Mucosa of descending colon (tissue), 3 donors: ENCODE data around the gene MICA. TPM values are rescaled to one million over a fixed set of nuclear protein-coding genes. Genes with fewer than 3 reads are reported as not detected.
A peak's percentile ranks its signal among the peaks of the same experiment; 100 is the strongest.
"Not testable (repeated sequence)": the region's sequence is repeated elsewhere in the genome, so short reads cannot be mapped to it uniquely, and the experiment has no call there.

Source experiments
- ATAC-seq: fragments of 200-7000 bp; cut with Tn5 transposase; one replicate; pipeline ENCODE4 v1.9.1; 2020; ENCODE audit warnings: mild to moderate bottlenecking, moderate library complexity
- DNase-seq, 3 donors: peaks; one replicate each; pipeline ENCODE4 v3.0.0-alpha.2; 2020
- H3K36me3 ChIP-seq: fragments of 200-600 bp; one replicate; pipeline ENCODE4 v1.8.0; 2021; ENCODE audit warnings: low read depth, mild to moderate bottlenecking
- H3K4me1 ChIP-seq: fragments of 200-600 bp; one replicate; pipeline ENCODE4 v1.8.0; 2021; ENCODE audit warnings: low read depth, mild to moderate bottlenecking
- H3K4me3 ChIP-seq: fragments of 200-600 bp; one replicate; pipeline ENCODE4 v1.8.0; 2021; ENCODE audit warnings: mild to moderate bottlenecking
- H3K9me3 ChIP-seq: fragments of 200-600 bp; one replicate; pipeline ENCODE4 v1.8.0; 2021; ENCODE audit warnings: mild to moderate bottlenecking
- intact Hi-C, 2 donors: fragments of 100-400 bp; cut with DNase I in 1 of 2; cut with micrococcal nuclease in 1 of 2; formaldehyde crosslinking; loops; one replicate each; pipeline versions ENCODE4 v1.11.0 to v1.11.1; 2022; cut with DNase I, micrococcal nuclease
- total RNA-seq, 3 donors: library from RNA; stranded (reverse); fragmentation: NEBNext Ultra II Directional in 2 of 3; extraction: Animal tissue kit (Norgen Biotek cat#: 25700) in 2 of 3; gene quantifications; one replicate each; pipeline versions ENCODE4 v1.2.1 to v1.2.4, GENCODE V29; 2021 to 2023
- TF ChIP-seq, protein P1 (sequence below): fragments of 200-600 bp; IDR thresholded peaks from one replicate; pipeline ENCODE4 v1.8.0; 2022; ENCODE audit warnings: antibody characterized with exemption, mild to moderate bottlenecking
- donor health status: DM: no; HTN: no; CAD: no; lungs with moderate emphysema.
- donor health status: DM: no; HTN: no; CAD: no.
- donor health status: DM: no; HTN: yes; CAD: no.

MICA gene
- total RNA-seq, 3 donors from 2014 or later: 18.1 to 24.2 (median 20.7) TPM

DNA sequence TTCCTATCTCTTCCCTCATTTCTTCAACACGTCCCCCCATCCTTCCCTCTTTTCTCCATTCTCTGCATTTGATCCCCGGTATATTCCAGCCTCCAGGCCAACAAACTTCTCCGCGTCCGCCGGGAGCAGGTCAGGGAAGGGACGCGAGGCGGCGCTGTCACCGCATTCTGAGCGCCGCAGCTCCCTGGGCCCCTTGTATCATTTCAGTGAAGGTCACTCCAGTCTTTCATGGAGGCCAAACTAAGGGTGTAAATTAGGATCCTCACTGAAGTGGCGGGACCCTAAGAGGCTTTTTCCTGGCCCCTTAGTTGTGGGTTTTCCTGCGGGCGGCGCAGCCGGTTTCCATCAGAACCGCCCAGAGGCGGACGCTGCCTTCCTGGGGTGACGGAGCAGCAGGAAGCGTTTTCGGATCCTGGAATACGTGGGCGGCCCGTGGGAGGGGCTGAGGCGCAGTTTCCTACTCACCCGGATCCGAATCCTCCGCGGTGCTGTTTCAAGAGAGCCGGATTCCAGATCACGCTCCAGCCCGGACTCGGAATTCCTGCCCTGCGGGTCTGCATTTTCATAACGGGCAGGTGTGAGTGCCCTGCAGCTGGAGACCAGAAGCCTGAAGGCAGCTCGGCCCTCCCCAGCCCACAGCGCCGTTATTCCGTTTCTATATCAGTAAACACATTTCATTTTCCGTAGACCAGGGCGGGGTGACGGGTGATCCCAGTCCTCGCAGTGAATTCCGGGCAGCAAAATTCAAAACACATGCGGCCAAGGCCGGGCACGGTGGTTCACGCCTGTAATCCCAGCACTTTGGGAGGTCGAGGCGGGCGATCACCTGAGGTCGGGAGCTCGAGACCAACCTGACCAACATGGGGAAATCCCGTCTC, 3.6 kb upstream of the MICA start:
- DNase-seq (peak; percentile 93 to 94 (median 94)), ATAC-seq (peak; percentile 76)
- Histone ChIP-seq H3K36me3 (no peaks in the 10 kb centered on the region), H3K4me1 (peaks cover 41% of the 10 kb centered on the region), H3K9me3 (no peaks in the 10 kb centered on the region), H3K4me3 (peak overlapping the region; percentile 63)
- intact Hi-C loops: loop anchor here (5.0 kb wide), 1 partner anchor 42 kb away; no protein-coding TSS in a partner anchor
- TF ChIP-seq, protein P1, sequence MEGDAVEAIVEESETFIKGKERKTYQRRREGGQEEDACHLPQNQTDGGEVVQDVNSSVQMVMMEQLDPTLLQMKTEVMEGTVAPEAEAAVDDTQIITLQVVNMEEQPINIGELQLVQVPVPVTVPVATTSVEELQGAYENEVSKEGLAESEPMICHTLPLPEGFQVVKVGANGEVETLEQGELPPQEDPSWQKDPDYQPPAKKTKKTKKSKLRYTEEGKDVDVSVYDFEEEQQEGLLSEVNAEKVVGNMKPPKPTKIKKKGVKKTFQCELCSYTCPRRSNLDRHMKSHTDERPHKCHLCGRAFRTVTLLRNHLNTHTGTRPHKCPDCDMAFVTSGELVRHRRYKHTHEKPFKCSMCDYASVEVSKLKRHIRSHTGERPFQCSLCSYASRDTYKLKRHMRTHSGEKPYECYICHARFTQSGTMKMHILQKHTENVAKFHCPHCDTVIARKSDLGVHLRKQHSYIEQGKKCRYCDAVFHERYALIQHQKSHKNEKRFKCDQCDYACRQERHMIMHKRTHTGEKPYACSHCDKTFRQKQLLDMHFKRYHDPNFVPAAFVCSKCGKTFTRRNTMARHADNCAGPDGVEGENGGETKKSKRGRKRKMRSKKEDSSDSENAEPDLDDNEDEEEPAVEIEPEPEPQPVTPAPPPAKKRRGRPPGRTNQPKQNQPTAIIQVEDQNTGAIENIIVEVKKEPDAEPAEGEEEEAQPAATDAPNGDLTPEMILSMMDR: peak; percentile 86

DNA sequence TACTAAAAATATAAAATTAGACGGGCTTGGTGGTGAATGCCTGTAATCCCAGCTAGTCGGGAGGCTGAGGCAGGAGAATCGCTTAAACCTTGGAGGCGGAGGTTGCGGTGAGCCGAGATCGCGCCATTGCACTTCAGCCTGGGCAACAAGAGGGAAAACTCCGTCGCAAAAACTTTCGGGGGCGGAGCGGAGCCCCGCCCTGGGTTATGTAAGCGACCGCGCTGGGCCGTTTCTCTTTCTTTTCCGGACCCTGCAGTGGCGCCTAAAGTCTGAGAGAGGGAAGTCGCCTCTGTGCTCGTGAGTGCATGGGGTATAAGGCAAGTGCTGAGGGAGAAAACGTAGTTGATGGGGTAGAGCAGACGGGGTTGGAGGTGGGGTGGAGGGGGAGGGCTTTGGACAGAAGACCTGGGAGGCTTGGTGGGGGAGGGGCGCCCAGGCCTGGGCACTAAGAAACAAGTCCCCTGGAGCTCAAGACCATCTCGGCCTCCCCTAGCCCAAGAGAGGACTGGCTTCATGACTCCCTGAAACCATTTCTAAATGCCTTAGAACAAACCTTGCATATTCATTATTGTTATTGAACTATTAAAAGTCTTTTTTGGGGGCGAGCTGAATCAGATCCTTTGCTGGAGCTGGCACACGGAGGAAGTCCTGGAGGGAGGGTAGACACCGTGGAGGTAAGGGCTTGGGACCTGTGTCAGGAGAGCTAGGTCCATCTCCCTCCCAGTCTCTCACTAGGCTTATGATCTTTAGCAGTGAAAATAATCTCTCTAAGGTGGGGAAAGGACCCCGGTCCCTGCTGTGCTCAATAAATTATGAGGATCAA, 2.7 kb upstream of the MICA start:
- TF ChIP-seq, protein P1: no peak
- H3K4me1 ChIP-seq: peaks cover 41% of the 10 kb centered on the region

DNA sequence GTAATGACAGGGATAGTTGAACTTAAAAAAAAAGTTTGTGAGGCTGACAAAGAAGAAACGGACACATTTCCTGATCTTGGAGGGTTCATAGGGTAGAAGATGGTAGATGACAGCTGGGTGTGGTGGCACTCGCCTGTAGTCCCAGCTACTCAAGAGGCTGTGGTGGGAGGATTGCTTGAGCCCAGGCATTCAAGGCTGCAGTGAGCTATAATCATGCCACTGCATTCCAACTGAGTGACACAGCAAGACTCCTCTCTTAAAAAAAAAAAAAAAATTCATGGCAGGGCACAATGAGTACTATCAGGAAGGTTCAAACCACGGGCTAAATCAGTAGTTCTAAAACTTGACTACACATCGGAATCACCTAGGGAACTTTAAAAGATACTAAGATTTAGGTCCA, 2.0 kb upstream of the MICA start:
- Histone ChIP-seq H3K9me3 (no peaks in the 10 kb centered on the region), H3K4me3 (no peak overlapping the region), H3K4me1 (peaks cover 41% of the 10 kb centered on the region), H3K36me3 (no peaks in the 10 kb centered on the region)
- peak in 1 of 3 donors; percentile 44 for DNase-seq
- TF ChIP-seq, protein P1: no peak
- intact Hi-C loops: no loop called here
- peak; percentile 19 for ATAC-seq

More for the DNA sequence above, 2.7 kb upstream of the MICA start:
- DNase-seq (peak; percentile 91), ATAC-seq (peak; percentile 68)
- Histone ChIP-seq H3K9me3 (no peaks in the 10 kb centered on the region), H3K36me3 (no peaks in the 10 kb centered on the region), H3K4me3 (peak overlapping the region; percentile 63)
- intact Hi-C loops: no loop called here

DNA sequence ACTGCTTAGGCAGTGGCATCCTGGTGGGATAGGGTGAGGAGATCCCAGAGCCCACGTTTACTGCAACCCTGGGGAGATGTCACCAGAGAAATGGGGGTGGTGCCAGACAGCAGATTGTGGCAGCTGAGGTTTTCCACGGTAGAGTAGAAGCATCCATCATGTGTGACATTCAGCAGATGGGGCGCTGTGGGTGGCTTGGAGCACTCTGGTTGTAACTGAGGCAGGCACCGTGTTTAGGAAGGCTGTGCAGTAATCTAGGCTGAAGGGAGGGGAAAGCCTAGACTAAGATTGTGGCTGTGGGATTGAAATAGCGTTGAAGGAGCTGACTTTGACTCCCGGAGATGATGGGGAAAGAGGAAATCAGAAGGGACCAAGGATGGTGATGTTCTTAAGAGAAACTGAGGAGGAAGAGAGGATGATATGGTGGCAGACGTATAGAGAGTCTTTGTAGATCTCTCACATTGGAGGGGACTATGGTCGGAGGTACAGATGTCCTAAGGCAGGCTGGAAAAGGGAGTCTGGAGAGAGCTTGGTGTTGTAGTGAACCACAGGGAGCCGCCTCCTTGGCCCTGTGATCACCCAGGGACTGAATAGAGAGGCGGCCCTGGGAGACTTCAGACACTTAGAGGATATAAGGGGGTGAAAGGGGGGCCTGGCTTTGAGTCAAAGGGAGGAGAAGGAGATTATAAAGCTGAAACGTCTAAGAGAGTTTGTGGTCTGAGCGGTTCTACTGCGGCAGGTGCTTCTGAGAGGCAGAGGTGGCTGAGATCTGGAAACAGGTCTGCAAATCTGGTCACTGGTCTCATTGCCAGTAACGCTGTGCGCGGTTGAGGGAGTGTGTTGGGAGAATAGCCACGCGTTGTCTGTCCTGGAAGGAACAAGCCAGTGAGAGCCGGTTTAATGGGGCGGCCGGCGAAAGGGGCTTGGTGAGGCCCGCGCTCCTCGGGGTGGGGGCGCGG, 792 bp upstream of the MICA start:
- peak in 2 of 3 donors; percentile 41 to 46 for DNase-seq
- peak overlapping the region; percentile 20 for H3K4me3 ChIP-seq
- intact Hi-C loops: no loop called here
- peak; percentile 6 for ATAC-seq
- TF ChIP-seq, protein P1: no peak
- no peaks in the 10 kb centered on the region for H3K36me3 ChIP-seq
- peaks cover 33% of the 10 kb centered on the region for H3K4me1 ChIP-seq
- H3K9me3 ChIP-seq: no peaks in the 10 kb centered on the region

DNA sequence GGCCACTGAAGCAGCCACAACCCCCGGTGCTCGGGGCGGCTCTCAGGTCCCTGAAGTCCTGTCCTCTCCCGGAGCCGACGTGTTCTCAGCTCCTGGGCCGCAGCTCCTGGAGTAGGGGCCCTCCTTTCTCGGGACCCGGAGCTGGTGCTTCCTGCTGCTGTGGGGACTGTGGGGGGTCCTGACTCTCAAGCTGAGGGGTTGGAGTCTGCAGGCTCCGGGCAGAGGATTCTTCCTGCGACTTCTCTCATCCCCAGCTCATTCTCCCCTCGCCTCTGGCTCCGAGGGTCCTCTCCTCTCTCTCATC, 618 bp downstream of the MICA start:
- ATAC-seq, H3K4me3 ChIP-seq, intact Hi-C loops, H3K9me3 ChIP-seq, H3K36me3 ChIP-seq: not testable (repeated sequence)
- peaks cover 29% of the 10 kb centered on the region for H3K4me1 ChIP-seq
- peak in 1 of 3 donors; percentile 45 for DNase-seq
